ENCODE measurements around the gene COL5A1.

Gene COL5A1

DNA sequence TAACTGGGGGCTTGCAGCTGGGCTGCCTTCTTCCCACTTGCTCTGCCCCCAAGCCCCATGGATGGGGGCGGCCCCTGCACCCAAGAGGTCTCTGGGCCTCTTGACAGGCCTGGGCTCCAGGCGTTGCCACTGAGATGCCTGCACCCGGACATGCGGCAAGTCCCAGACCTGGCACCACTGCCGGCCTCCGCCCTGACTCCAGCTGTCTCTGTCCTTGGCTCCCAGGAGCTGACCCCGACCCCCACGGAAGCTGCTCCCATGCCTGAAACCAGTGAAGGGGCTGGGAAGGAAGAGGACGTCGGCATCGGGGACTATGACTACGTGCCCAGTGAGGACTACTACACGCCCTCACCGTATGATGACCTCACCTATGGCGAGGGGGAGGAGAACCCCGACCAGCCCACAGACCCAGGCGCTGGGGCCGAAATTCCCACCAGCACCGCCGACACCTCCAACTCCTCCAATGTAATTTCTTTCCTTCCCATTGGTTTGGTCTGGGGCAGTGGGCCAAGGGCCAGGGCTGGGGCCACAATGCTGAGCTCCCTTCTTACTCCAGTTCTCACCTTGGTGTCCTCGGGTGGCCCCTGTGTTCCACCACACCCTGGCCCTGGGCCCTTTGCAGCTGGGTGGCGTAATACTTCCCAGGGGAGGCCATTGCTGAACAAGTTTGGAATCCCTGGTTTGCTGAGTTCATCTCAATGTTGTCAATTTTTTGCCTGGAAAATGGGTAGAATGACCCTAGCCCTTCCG is 88.6 kb downstream of the COL5A1 start:
- no peak for DNase-seq

DNA sequence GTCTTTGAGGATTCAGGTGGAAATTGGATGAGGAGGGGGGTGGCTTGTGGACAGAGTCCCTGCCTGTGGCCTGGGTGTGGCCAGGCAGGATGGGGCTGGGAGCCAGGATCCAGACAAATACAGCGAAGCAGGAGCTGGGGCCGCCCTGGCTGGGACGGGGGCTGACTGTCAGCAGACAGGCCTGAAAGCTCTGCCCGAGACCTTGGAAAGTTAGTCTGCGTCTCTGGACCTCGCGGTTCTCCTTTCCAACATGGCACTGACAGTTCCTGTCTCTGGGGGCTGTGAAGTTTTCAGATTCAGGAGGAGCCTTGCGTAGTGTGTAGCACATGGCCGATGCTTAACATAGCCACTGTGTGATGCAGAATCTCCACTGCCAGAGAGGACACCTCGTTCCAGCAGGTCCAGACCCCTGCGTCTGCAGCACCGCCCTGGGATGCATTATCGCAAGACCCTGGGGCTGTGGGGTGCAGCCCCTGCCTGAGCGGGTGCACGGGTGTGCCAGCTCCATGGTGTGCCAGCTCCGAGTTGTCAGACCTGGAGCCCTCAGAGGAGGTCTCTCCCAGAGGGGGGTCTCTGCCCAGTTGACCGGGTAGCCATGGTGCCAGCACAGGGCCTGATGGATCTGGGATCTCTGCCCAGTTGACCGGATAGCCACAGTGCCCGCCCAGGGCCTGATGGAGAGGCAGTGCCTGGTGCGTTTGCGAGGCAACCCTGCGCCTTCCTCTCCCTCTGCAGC is 89.3 kb downstream of the COL5A1 start:
- no peak for DNase-seq

DNA sequence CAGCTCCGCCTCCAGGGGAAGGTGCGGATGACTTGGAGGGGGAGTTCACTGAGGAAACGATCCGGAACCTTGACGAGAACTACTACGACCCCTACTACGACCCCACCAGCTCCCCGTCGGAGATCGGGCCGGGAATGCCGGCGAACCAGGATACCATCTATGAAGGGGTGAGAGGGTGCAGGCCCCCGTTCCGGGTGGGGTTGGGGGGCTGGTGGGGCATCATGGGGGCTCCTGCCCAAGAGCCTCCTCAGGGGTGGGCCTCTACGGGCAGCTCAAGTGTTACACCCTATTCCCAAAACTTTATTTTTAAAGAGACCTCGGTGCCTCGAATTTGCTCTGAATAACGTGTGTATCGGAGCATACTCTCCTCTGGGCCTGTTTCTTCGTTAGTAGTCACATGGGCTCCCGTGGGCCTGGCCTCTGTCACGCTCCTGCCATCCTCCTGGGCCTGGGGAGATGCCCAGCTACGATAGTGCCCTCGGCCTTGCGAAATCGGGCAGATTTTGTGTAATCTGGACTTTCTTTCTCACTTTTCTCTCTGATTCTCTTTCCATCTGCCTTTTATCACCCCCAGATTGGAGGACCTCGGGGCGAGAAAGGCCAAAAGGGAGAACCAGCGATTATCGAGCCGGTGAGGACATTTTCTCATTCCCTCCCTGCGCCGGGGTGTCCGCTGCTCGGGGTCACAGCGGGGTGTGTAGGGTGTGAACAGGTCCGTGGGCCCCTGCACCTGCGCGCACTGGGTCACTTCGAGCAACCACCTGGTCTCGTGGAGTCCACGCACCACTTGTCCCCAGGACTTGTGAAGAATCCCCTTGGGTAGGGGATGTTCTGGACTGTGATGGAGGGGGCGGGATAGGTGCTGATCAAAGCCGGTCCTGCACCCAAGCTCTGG is 90.1 kb downstream of the COL5A1 start:
- DNase-seq: no peak

DNA sequence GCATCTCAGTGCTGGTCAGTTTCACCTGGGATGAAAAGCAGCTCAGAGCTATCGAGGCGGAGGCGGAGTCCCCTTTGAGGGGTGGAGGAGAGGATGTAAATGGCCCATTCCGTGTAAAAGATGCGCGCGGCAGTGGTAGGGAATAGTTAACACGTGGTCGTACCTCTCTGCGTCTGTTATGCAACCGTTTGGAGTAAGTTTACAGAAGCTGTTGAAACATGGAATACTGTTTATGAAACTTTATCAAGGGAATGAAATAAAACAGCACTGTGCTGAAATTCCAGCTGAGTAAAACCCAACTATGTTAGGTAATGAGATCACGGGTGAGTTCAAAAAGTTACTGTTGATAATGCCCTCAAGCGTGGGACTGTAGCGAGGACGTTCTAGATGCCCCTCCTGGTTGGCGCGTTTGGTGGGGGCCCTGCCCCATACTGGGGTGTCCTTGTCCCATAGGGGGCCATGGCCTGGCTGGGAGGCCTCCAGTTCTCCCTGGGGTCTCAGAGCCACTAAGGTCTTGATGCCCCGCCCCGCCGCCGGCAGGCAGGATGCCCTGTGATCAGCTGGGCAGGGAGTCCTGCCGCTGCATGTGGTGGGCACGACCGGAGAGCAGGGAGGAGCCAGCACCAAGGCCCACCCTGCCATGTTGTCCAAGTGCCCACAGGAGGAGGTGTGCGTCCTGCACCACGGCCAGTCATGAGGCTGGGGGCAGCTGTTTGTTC is 90.9 kb downstream of the COL5A1 start:
- DNase-seq: no peak

DNA sequence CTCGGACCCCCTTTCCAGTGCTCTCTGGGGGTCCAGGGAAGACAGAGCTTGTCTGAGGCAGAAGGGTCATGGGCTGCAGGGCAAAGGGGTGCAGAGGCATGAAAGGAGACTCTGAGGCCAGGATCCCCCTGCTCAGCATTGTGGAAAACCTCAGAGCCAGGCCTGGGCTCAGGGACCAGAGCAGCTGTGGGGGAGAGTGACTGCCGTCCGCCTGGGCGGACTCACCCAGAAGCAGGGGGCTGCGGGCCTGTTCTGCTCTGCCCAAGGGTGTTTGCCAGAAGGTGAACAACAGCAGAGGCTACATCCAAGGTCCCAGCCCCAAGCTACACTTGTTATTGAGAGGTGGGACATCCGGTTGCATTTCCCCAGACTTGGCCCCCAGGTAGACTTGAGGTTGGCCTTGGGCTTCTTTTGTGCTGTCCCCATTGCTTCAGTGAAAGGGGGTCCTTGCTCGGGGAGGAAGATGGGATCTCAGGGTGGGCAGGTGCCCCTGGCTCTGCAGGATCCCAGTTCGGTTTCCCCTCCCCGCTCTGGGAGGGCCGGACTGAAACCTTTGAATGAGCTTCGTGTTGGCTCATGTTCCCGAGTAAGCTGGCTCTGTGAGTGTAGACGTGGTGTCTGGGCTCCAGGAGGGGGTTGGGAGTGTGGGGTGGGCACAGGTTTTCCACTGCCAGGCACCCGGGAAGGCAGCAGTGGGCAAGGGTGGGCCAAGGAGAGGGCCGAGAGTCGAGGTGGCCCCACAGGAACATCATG is 92.1 kb downstream of the COL5A1 start:
- DNase-seq: no peak

DNA sequence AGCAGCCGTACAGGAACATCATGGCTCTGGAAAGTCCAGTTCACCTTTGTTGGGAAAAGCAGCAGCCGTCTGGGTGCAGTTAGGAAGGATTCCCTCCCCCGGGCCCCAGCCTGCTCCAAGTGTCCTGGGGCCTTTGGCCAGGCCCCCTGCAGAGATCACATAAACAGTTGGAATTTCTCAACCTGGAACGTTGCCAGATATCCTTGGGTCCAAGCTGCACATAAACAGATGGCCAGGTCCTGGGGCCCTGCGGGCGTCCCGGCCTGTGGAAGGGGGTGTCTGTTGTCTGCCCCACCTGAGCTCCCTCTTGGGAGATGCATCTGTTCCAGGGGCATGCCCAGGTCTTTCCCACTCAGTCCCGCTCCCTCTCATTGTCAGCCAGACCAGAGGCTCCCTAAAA is 92.7 kb downstream of the COL5A1 start:
- no peak for DNase-seq

DNA sequence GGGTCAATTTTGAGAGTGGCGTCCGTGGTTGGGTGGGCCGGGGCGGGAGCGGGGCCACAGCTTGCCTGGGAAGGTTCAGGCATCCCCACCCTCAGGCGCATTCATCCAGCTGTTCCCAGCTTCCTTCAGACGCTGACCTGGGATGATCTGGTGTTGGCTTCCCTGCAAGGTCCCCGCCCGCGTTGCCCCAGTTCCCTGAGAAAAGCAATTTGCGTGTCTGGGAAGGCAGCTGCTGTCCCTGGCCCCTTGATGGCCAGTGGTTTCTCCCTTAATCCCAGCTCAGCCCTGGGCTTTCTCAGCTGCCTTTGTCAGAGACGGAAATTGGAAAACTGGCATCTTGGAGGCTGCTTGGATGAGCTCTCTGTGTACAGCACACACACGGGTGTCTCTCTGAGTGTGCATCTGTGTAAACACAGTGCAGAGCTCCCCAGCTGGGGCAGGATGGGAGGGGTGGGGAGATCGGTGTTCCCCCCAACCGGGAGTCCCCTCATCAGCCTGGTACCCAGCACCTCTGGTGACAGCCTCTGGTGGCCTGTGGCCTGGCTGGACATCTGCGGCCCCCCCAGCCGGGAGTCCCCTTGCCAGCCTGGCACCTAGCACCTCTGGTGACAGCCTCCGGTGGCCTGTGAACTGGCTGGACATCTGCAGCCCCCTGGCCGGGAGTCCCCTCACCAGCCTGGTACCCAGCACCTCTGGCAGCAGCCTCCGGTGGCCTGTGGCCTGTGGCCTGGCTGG is 94.0 kb downstream of the COL5A1 start:
- no peak for DNase-seq

DNA sequence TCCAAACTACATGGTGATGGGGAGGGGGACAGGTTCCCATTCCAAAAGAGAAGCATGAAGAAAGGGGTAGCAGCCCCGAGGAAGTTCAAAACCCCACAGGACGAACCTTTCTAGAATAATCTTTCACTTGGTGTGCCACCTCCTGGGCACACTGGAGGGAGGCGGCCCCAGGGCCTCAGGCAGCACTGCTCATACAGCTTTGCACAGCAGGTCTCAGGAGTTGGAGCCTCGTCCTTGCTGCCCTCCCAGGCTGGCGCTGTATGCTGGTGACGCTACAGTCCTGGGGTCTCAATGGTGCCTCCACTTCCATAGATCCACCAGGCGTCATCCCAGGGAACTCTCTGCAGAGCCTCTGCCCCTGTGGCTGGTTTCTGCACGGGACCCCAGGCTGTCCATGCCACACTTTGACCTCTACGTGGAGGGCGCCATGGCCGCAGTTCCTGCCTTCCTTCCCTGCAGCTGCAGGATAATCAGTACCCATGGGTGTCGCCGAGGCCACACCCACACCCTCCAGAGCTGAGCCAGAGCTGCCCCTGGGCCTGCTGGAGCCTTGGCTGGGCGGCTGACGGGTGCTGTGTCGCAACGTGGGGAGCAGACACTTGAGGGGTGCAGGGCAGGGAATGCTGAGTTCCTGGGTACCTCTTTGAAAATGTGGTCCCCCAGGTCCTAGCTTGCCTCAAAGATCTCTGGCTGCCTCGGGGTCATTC is 95.3 kb downstream of the COL5A1 start:
- DNase-seq: peak; percentile 46

DNA sequence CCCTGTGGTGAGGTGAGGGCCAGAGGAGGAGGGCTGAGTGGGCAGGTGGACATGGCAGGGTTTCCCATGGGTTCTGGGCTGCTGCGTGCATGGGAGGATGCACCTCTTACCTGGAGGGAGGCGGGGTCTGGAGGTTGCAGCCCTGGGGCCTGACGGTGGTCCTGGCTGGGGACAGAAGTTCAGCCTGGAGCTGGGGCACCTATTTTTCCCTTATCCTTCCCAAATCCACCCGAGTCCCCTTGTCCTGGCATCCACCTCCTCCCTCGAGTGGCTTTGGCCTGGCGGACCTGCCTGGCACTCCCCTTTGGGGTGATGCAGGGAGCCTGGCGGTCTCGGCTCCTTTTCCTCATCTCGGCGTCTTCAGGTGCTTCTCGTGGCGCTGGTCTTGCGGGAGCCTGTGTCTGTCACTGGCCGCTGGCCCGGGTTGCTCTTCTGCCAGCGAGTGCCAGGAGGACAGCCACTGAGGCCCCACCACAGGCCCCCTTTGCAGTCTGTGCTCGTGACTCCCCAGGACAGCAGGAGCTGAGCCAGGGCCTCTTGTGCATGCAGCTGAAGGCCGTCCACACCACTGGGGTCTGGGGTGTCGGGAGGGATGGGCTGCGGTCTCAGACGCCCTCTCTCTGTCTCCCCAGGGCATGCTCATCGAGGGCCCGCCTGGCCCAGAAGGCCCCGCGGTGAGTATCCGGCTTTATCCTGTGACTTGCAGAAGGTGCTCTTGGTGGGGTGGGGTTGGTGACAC is 96.4 kb downstream of the COL5A1 start:
- no peak for DNase-seq

DNA sequence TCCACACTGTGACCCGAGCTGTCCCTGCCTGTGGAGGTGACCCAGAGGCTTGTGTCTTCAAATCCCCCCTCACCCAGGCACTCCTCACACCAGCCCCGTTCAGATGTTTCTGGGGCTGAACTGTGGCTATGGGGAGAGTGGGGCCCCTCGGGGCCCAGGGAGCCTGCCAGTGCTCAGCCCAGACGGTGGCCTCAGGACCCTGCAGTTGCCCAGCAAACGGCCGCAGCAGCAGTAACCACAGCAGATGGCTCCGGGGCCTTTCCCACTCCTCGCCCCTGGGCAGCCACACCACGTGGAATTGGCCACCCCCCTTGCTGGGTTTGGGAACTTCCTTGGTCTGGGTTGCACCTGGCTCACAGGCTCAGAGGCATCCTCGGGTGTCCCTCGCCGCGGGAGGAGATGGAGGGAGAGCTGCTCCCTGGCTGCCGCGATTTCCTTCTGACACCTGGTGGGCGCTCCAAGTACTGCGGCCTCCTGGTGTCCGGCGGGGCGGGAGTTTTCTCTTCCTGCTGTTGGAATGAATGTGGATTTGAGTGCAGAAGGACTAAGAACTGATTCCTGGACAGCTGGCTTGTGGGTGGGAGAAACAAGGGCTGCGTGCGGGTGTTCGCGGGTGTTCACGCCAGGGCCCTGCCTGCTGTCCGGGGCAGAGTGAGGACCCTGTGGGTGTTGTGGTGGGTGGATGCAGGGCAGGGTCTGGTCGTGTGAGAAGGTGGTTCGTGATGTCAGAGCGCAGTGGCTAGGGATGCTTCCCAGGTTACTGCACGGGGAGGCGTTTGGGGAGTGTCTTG is 97.5 kb downstream of the COL5A1 start:
- DNase-seq: peak; percentile 80

DNA sequence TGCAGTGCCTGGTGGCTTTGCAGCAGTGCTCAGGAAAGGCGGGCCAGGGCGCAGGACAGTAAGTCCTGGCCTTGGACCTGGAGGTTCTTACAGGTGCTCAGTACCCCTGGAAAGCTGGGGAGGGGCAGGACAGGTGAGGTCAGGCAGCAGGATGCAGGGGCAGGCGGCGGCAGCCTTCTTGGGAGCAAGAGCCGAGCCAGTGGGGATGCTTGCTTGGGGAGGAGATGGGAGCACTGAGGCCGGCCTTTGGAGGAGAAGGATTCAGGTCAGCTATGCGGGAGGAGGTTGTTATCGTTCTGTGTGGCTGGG is 98.0 kb downstream of the COL5A1 start:
- no peak for DNase-seq

DNA sequence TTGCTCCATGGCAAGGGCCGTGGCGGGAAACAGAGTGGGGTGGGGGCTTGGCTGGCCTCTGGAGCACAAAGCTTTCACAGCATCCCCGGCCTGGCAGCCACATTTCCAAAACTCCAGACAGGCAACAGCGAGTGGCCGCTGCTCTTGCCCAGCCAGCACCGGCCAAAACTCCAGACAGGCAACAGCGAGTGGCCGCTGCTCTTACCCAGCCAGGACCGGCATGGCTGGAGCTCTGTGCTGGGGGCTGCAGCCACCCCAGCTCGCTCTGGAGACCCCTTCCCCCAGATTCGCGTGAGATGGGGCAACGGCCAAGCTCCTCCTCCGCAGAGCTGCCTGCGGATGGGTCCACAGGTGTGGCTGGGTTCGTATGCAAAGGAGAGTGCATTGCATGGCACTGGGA is 98.5 kb downstream of the COL5A1 start:
- no peak for DNase-seq

DNA sequence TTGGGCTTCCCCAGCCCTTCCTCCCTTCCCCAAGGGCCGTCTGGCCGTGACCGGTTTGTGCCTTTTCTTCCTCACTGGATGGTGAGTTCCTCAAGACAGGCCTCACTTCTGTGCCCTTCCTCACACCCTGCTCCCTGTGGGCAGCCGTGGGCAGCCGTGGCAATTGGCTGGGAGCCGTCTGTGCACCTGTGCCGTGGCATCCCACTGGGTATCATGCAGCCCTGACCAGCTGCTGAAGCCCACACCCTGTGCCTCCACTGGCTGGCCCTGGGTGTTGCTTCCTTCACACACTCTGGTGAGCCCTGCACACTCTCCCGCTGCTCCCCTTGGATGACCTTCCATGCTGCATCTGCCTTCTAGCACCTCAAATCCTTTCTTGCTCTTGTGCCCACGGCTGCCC is 100.2 kb downstream of the COL5A1 start:
- DNase-seq: no peak

DNA sequence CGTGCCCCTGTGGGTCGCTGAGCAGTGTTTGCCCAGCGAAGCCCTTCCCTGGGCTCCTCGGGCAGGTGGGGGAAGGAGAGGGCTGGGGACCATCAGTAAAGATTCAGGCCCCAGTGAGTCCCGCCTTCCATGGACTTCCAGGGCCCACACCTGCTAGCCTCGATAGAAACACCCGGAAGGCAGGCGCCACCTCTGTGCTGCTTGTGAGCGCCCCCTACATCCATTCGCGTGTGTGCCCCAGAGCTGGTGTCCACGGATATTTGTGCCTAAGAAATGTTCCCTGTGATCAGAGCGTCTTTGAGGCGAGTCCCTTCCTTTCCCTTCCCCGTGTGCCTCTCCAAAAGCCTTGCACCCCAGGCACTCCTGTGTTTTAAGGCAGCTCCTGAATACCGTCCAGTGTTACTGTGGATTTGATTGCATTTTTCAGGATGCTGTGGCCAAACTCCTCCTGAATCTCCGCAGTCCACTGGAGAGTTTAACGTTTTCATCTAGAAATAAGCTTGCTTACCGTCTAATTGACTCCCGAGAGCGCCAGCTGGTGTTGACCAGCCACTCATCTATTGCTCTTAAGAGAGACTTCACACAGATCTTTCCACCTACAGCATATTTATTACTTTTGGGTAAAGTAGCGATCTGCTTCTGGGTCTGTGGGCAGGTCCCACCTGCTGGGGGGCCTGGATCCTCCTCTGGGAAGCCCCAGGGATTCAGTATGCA is 101.4 kb downstream of the COL5A1 start:
- DNase-seq: peak; percentile 30

DNA sequence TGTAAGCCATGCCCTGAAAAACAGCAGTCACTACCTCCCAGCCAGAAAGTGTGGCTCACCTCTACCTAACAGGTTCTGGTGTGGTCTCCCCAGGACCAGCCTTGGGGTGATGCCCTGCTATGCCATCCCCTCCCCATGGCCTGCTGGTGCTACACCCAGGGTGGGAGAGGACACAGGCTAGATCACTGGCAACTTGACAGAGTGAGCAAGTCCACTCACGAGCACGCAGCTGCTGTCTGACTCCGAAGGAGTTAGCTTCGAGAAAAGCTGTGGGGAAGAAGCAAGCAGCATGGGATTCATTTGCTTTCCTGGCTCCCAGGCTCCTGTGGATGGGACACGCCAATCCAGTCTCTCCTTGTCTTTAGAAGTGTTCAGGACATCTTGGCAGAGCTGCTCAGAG is 102.2 kb downstream of the COL5A1 start:
- no peak for DNase-seq

DNA sequence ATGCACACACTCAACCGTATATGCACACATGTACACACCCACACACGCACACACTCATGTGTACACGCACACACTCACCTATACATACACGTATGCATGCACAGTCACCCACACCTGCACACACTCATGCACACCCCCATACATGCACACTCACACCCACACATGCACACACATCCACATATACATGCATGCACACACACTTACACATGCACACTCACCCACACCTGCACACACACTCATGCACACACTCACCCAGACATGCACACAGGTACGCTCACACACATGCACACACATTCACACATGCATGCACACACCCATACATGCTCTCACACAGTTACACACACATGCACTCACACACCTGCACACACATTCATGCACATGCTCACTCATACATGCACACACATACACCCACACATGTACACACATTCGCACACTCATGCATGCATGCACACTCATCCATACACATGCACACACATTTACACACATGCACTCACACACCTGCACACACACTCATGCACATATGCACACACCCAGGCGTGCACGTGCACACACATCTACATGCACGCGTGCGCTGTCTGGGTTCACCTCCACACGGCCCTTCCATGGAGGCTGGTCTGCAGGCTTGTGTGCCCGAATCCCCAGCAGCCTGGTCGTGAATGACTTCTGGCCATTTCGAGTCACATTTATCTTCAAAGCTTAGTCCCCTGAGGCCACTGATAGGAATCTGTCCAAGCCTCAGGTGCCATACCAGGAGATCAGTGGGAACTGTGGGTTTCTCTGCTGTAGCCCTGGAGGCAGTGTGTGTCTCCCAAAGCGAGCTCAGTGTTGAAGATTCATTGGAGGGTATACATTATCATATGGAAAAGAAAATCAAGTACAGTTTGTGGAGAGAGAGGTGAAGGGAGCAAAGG is 103.0 kb downstream of the COL5A1 start:
- no peak for DNase-seq

DNA sequence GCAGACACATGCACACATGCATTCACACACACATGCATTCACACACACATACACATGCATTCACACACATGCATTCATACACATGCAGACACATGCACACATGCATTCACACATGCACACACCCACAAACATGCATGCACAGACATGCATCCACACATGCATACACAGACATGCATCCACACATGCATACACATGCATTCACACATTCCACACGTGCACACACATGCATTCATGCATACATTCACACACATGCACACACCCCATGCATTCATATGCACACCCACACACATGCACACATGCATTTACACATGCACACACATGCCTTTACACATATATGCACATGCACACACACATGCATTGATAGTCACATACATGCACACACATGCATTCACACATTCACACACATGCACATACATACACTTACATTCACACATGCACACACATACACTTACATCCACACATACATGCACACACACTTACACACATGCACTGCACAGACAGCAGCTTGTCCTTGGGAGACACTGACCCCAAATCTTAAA is 106.4 kb downstream of the COL5A1 start:
- DNase-seq: no peak

Measured in RPMI8226 (cell line).